Spleen (tissue), 11 donors: ENCODE results near the gene ZSCAN26. TPM values are rescaled to one million over a fixed set of nuclear protein-coding genes. Genes with fewer than 3 reads are reported as not detected.
"Not testable (repeated sequence)": the region's sequence is repeated elsewhere in the genome, so short reads cannot be mapped to it uniquely, and the experiment has no call there.

ENCODE experiments used
- DNase-seq: peaks from one replicate; pipeline ENCODE4 v3.0.0-alpha.2; 2020
- H3K27ac ChIP-seq, 8 donors: fragments of 200-600 bp; sonication (generic) in 7 of 8; 1 replicate in 4 of 8; 2 replicates in 4 of 8; pipeline versions ENCODE4 v1.5.0 to v1.8.0; 2016 to 2021; ENCODE audit warnings: inconsistent platforms in 4 of 8, mild to moderate bottlenecking in 4 of 8, moderate library complexity in 1 of 8
- H3K27me3 ChIP-seq, 7 donors: fragments of 200-600 bp; sonication (generic) in 6 of 7; replicated peaks in 1 of 7; 1 replicate in 4 of 7; 2 replicates in 3 of 7; pipeline versions ENCODE4 v1.5.0 to v1.8.0; 2016 to 2021; ENCODE audit warnings: inconsistent platforms in 3 of 7, mild to moderate bottlenecking in 1 of 7
- H3K36me3 ChIP-seq, 6 donors: fragments of 200-600 bp; sonication (generic) in 5 of 6; 1 replicate in 4 of 6; 2 replicates in 2 of 6; pipeline versions ENCODE4 v1.5.0 to v1.8.0; 2016 to 2021; ENCODE audit warnings: inconsistent platforms in 2 of 6
- H3K4me1 ChIP-seq, 6 donors: fragments of 200-600 bp; sonication (generic) in 5 of 6; 1 replicate in 3 of 6; 2 replicates in 3 of 6; pipeline versions ENCODE4 v1.5.0 to v1.8.0; 2016 to 2021; ENCODE audit warnings: inconsistent platforms in 3 of 6
- H3K4me3 ChIP-seq, 8 donors: fragments of 200-600 bp; sonication (generic) in 7 of 8; 1 replicate in 4 of 8; 2 replicates in 4 of 8; pipeline versions ENCODE4 v1.5.0 to v1.8.0; 2016 to 2021; ENCODE audit warnings: inconsistent platforms in 4 of 8, mild to moderate bottlenecking in 4 of 8, moderate library complexity in 2 of 8
- H3K9me3 ChIP-seq, 8 donors: fragments of 200-600 bp; sonication (generic) in 7 of 8; 1 replicate in 4 of 8; 2 replicates in 4 of 8; pipeline versions ENCODE4 v1.5.0 to v1.8.0; 2016 to 2021; ENCODE audit warnings: inconsistent platforms in 4 of 8
- POLR2A ChIP-seq, 3 donors: fragments of 450-650 bp; IDR thresholded peaks; one replicate each; pipeline ENCODE4 v1.5.1; 2017; ENCODE audit warnings: antibody characterized with exemption in 3 of 3, mild to moderate bottlenecking in 1 of 3
- POLR2AphosphoS5 ChIP-seq, 3 donors: sonication (generic); formaldehyde crosslinking; IDR thresholded peaks; one replicate each; pipeline ENCODE4 v1.5.1; 2017; ENCODE audit warnings: antibody characterized with exemption in 3 of 3
- WGBS, 5 donors: extraction: QIAGEN DNeasy Blood & Tissue Kit in 3 of 5; methylation state at CpG; one replicate each; pipeline versions ENCODE4 v1.1.5 to v1.1.7; 2013 to 2018; 5-methylcytosine and 5-hydroxymethylcytosine counted together
- intact Hi-C: fragments of 100-400 bp; cut with DNase I; formaldehyde crosslinking; loops from one replicate; pipeline ENCODE4 v1.15.0; 2023; ENCODE audit warnings: low total_unique reads
- polyA plus RNA-seq, 3 donors: library from polyadenylated mRNA; stranded (reverse); fragments of 200-250 nt; gene quantifications; one replicate each; pipeline ENCODE4 v1.2.1, GENCODE V29; 2013
- total RNA-seq, 7 donors: library from RNA; depleted of rRNA in 3 of 7; stranded (reverse); fragments of >200 nt in 3 of 7; fragmentation: NEBNext Ultra II Directional in 4 of 7; extraction: Animal tissue kit (Norgen Biotek cat#: 25700) in 4 of 7; gene quantifications; one replicate each; pipeline versions ENCODE4 v1.1.0 to v1.2.1, GENCODE V29; 2016 to 2021
- TF ChIP-seq, protein P1 (sequence below), 11 experiments: fragments of 200-600 bp in 7 of 11; fragments of 450-650 bp in 4 of 11; sonication (generic) in 4 of 11; IDR thresholded peaks in 8 of 11; conservative IDR thresholded peaks in 3 of 11; 1 replicate in 7 of 11; 2 replicates in 4 of 11; pipeline versions ENCODE4 v1.4.0 to v1.8.0; 2016 to 2021; ENCODE audit warnings: antibody characterized with exemption in 11 of 11, inconsistent platforms in 4 of 11, mild to moderate bottlenecking in 1 of 11
- donor health status: healthy with polysubstance abuse.
- donor health status: DM: no; HTN: no; CAD: no; lungs with moderate emphysema.
- donor health status: DM: no; HTN: no; CAD: no.
- donor health status: Bipolar disorder and iron deficiency.
- donor health status: healthy.
- donor health status: DM: no; HTN: no; CAD: no.
- donor health status: DM: yes; HTN: yes; CAD: no.

Gene ZSCAN26
- total and polyA plus RNA-seq, 10 donors = 9.5 to 46.3 (median 20.3) TPM

DNA sequence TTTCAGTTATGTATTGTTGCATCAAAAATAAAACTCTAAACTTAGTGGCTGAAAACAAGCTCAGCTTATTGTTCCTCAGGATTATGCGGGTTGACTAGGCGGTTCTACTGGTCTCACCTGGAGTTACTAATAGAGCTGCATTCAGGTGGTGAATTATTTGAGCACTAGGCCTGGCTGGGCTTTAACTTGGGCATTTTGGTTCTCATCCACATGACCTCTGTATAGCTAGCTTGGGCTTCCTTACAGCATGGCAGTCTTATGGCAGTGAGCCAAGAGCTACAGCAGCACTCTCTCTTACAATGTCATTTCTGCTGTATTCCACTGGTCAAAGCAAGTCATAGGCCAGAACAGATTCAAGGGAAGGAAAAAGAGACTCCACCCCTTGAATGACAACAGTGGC, 16.0 kb downstream of the ZSCAN26 start:
- no peak for DNase-seq
- H3K27ac ChIP-seq = no peak overlapping the region
- H3K4me3 ChIP-seq = no peak overlapping the region
- H3K9me3 ChIP-seq = peaks cover 0 to 6% (median 0%) of the 10 kb centered on the region in 8 donors
- intact Hi-C loops = no loop called here
- WGBS, 5 donors = 87 to 100% (median 95%) methylated on average over 2 of the region's 2 CpGs
- peaks cover 0 to 19% (median 0%) of the 10 kb centered on the region in 7 donors for H3K27me3 ChIP-seq
- H3K4me1 ChIP-seq = peaks cover 0 to 25% (median 17%) of the 10 kb centered on the region in 6 donors
- TF ChIP-seq POLR2AphosphoS5 (IDR thresholded peaks at IDR 0.05) = no peak
- TF ChIP-seq POLR2A (IDR thresholded peaks at IDR 0.05) = no peak
- TF ChIP-seq, protein P1, sequence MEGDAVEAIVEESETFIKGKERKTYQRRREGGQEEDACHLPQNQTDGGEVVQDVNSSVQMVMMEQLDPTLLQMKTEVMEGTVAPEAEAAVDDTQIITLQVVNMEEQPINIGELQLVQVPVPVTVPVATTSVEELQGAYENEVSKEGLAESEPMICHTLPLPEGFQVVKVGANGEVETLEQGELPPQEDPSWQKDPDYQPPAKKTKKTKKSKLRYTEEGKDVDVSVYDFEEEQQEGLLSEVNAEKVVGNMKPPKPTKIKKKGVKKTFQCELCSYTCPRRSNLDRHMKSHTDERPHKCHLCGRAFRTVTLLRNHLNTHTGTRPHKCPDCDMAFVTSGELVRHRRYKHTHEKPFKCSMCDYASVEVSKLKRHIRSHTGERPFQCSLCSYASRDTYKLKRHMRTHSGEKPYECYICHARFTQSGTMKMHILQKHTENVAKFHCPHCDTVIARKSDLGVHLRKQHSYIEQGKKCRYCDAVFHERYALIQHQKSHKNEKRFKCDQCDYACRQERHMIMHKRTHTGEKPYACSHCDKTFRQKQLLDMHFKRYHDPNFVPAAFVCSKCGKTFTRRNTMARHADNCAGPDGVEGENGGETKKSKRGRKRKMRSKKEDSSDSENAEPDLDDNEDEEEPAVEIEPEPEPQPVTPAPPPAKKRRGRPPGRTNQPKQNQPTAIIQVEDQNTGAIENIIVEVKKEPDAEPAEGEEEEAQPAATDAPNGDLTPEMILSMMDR (IDR thresholded peaks at IDR 0.05 in 8 of 11, conservative IDR thresholded peaks at IDR 0.05 in 3 of 11) = no peak
- peaks cover 0 to 44% (median 16%) of the 10 kb centered on the region in 6 donors for H3K36me3 ChIP-seq

DNA sequence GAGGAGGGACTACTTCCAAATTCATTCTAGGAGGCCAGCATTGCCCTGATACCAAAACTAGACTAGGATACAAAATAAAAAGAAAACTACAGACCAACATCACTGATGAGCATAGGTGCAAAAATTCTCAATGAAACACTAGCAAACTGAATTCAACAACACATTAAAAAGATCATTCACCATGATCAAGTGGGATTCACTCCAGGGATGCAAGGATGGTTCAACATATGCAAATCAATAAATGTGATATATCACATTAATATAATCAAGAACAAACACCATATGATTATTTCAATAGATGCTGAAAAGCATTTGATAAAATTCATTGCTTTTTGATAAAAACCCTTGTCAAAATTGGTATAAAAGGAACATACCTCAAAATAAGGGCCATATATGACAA, 24.6 kb downstream of the ZSCAN26 start:
- Histone ChIP-seq H3K27ac (no peak overlapping the region), H3K36me3 (peaks cover 0 to 33% (median 11%) of the 10 kb centered on the region in 6 donors), H3K9me3 (no peaks in the 10 kb centered on the region)

DNA sequence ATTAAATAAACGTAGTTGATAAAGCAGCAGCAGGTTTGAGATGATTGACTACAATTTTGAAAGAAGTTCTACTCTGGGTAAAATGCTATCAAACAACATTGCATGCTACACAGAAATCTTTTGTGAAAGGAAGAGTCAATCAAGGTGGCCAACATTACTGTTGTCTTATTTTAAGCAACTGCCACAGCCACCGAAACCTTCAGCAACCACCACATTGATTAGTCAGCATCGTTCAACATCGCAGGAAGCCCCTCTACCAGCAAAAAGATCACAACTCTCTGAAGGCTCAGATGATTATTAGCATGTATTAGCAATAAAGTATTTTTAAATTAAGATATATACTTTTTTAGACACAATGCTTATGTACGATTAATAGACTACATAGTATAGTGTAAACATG, 28.4 kb downstream of the ZSCAN26 start:
- Histone ChIP-seq H3K27me3 (no peaks in the 10 kb centered on the region), H3K27ac (no peak overlapping the region), H3K9me3 (no peaks in the 10 kb centered on the region), H3K4me3 (no peak overlapping the region), H3K4me1 (no peaks in the 10 kb centered on the region), H3K36me3 (peaks cover 0 to 19% (median 0%) of the 10 kb centered on the region in 6 donors)
- intact Hi-C loops = no loop called here
- no peak for DNase-seq
- TF ChIP-seq POLR2A (IDR thresholded peaks at IDR 0.05) (no peak), POLR2AphosphoS5 (IDR thresholded peaks at IDR 0.05) (no peak)
- 89 to 96% (median 94%) methylated on average over 5 of the region's 5 CpGs for WGBS, 5 donors

More for the DNA sequence above, 24.6 kb downstream of the ZSCAN26 start:
- no peaks in the 10 kb centered on the region for H3K4me1 ChIP-seq
- intact Hi-C loops = no loop called here
- DNase-seq = no peak
- H3K27me3 ChIP-seq = no peaks in the 10 kb centered on the region
- TF ChIP-seq POLR2A (IDR thresholded peaks at IDR 0.05) (no peak), POLR2AphosphoS5 (IDR thresholded peaks at IDR 0.05) (no peak)
- no peak overlapping the region for H3K4me3 ChIP-seq

DNA sequence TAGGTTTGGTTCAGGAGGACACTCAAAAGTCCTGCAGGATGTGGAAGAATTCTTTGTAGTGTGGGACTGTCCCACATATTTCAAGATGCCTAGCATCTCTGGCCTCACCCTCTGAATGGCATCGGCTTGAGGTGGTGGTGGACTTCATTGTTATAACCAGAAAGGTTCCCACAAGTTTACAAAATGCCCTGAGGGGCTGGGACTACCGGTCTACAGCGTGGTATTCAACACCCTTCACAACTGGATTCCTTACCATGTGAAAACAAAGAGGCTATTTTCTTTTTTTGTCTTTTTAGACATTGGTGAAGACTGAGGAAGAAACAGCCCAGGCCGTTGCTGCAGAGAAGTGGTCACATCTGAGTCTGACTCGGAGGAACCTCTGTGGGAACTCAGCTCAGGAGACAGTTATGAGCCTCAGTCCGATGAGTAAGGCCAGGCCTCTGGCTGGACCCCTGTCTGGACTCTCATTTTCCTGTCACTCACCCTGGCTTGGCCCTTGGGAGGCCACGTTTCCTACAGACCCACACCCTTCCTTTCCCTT, 29.6 kb downstream of the ZSCAN26 start:
- no peak for DNase-seq
- no peaks in the 10 kb centered on the region for H3K4me1 ChIP-seq
- H3K9me3 ChIP-seq = no peaks in the 10 kb centered on the region
- no peaks in the 10 kb centered on the region for H3K27me3 ChIP-seq
- WGBS, 5 donors = 84 to 93% (median 89%) methylated on average over 7 of the region's 7 CpGs
- no peak overlapping the region for H3K4me3 ChIP-seq
- no peak for TF ChIP-seq POLR2AphosphoS5 (IDR thresholded peaks at IDR 0.05)
- TF ChIP-seq, protein P1 (IDR thresholded peaks at IDR 0.05 in 8 of 11, conservative IDR thresholded peaks at IDR 0.05 in 3 of 11) = no peak
- TF ChIP-seq POLR2A (IDR thresholded peaks at IDR 0.05) = no peak
- intact Hi-C loops = no loop called here
- no peak overlapping the region for H3K27ac ChIP-seq
- H3K36me3 ChIP-seq = peaks cover 0 to 32% (median 3%) of the 10 kb centered on the region in 6 donors

DNA sequence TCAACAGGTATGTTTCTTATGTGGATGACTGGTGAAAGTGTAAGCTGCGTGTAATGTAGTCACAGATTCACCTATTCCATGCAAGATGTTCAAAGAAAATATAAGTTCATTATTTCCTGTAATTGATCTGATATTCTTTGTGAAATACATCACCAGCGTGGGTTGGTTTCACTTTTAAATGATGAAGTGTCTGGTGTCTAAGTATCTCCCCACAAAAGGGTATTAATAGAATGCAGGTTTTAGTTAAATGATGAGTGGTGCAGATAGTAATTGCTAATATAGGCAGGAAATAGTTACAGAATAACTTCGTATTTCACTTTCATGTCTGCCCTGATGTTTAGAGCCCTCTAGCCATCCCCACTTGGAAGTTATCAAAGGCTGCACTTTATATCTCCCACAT, 36.6 kb downstream of the ZSCAN26 start:
- Histone ChIP-seq H3K4me1 (no peaks in the 10 kb centered on the region), H3K4me3 (no peak overlapping the region), H3K9me3 (peaks cover 0 to 15% (median 8%) of the 10 kb centered on the region in 8 donors), H3K27ac (no peak overlapping the region), H3K27me3 (no peaks in the 10 kb centered on the region), H3K36me3 (peaks cover 0 to 15% (median 3%) of the 10 kb centered on the region in 6 donors)
- no peak for DNase-seq
- TF ChIP-seq POLR2A (IDR thresholded peaks at IDR 0.05) = no peak
- TF ChIP-seq, protein P1 (IDR thresholded peaks at IDR 0.05 in 8 of 11, conservative IDR thresholded peaks at IDR 0.05 in 3 of 11) = no peak
- TF ChIP-seq POLR2AphosphoS5 (IDR thresholded peaks at IDR 0.05) = no peak
- intact Hi-C loops = no loop called here
- WGBS, 5 donors = 50 to 85% (median 70%) methylated on average over 3 of the region's 3 CpGs

DNA sequence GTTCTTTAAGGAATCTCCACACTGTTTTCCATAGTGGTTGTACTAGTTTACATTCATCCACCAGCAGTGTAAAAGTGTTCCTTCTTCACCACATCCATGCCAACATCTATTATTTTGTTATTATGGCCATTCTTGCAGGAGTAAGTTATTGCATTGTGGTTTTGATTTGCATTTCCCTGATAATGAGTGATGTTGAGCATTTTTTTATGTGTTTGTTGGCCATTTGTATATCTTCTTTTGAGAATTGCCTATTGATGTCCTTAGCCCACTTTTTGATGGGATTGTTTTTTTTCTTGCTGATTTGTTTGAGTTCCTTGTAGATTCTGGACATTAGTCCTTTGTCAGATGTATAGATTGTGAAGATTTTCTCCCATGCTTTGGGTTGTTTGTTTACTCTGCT, 39.4 kb downstream of the ZSCAN26 start:
- intact Hi-C loops, H3K27ac ChIP-seq, H3K27me3 ChIP-seq, H3K4me3 ChIP-seq, DNase-seq, H3K36me3 ChIP-seq, H3K4me1 ChIP-seq: not testable (repeated sequence)
- peaks cover 0 to 15% (median 8%) of the 10 kb centered on the region in 8 donors for H3K9me3 ChIP-seq
